HCT116 (cell line): ENCODE results near the gene CYB5A.

Experiments used
- CEBPB ChIP-seq: IDR thresholded peaks from 2 replicates; pipeline ENCODE4 v1.6.1; 2012; ENCODE audit warnings: low read depth
- CTCF ChIP-seq, 3 experiments: fragments of 200-600 bp in 1 of 3; sonication (generic) in 1 of 3; IDR thresholded peaks in 2 of 3; conservative IDR thresholded peaks in 1 of 3; 2 replicates each; pipeline ENCODE4 v1.5.1; 2012 to 2017; ENCODE audit warnings: low read depth in 2 of 3, low read length in 2 of 3, antibody characterized with exemption in 1 of 3, borderline replicate concordance in 1 of 3, control low read depth in 1 of 3, mild to moderate bottlenecking in 1 of 3, mixed read lengths in 1 of 3, mixed run types in 1 of 3, moderate library complexity in 1 of 3; ENCODE audit not compliant: insufficient read depth in 1 of 3
- POLR2A ChIP-seq: IDR thresholded peaks from 2 replicates; pipeline ENCODE4 v1.7.0; 2011; ENCODE audit warnings: borderline replicate concordance; ENCODE audit not compliant: insufficient read depth, insufficient read length; ENCODE audit errors: extremely low read depth
- RAD21 ChIP-seq: IDR thresholded peaks from 2 replicates; pipeline ENCODE4 v1.6.1; 2012; ENCODE audit warnings: low read depth, mild to moderate bottlenecking
- REST ChIP-seq: IDR thresholded peaks from 2 replicates; pipeline ENCODE4 v1.6.1; 2012; ENCODE audit warnings: low read depth

- TF ChIP-seq CEBPB (no peak), CTCF (IDR thresholded peaks at IDR 0.05 in 2 of 3, conservative IDR thresholded peaks at IDR 0.05 in 1 of 3; ENCODE audit: borderline replicate concordance in 1 of 3, insufficient read depth in 1 of 3, low read depth in 2 of 3, low read length in 2 of 3) (no peak), REST (no peak), POLR2A (no peak), RAD21 (no peak)
These were observed 36.6 kb downstream of the CYB5A start for GRCh38 chr18:74255131-74255616.
